Liver (tissue), 9 donors: ENCODE data around the gene CENPX. TPM values are rescaled to one million over a fixed set of nuclear protein-coding genes. Genes with fewer than 3 reads are reported as not detected.

ENCODE experiments used
- DNase-seq: peaks from one replicate; pipeline ENCODE4 v3.0.0-alpha.2; 2017; ENCODE audit warnings: low spot score
- H3K27ac ChIP-seq, 2 donors: one replicate each; pipeline ENCODE4 v1.7.0; 2013; ENCODE audit warnings: inconsistent platforms in 2 of 2, low read length in 2 of 2, control low read depth in 1 of 2, low read depth in 1 of 2, mild to moderate bottlenecking in 1 of 2
- H3K27me3 ChIP-seq, 4 donors: one replicate each; pipeline versions ENCODE4 v1.6.1 to v1.7.0; 2013; ENCODE audit warnings: low read length in 3 of 4, inconsistent platforms in 1 of 4, mild to moderate bottlenecking in 1 of 4, moderate library complexity in 1 of 4; ENCODE audit not compliant: control insufficient read depth in 4 of 4, insufficient read depth in 4 of 4
- H3K36me3 ChIP-seq, 4 donors: one replicate each; pipeline versions ENCODE4 v1.6.1 to v1.7.0; 2013; ENCODE audit warnings: low read length in 3 of 4, mild to moderate bottlenecking in 3 of 4, low read depth in 1 of 4, moderate library complexity in 1 of 4; ENCODE audit not compliant: control insufficient read depth in 4 of 4, insufficient read depth in 3 of 4
- H3K4me1 ChIP-seq, 4 donors: one replicate each; pipeline versions ENCODE4 v1.6.1 to v1.7.0; 2013; ENCODE audit warnings: low read length in 3 of 4, mild to moderate bottlenecking in 3 of 4, moderate library complexity in 1 of 4; ENCODE audit not compliant: control insufficient read depth in 4 of 4, insufficient read depth in 4 of 4
- H3K4me3 ChIP-seq, 3 donors: one replicate each; pipeline versions ENCODE4 v1.6.1 to v1.7.0; 2013; ENCODE audit warnings: low read length in 3 of 3, control low read depth in 1 of 3, low read depth in 1 of 3, mild to moderate bottlenecking in 1 of 3
- H3K9ac ChIP-seq, 2 donors: one replicate each; pipeline ENCODE4 v1.7.0; 2013; ENCODE audit warnings: low read length in 2 of 2, mild to moderate bottlenecking in 2 of 2, moderate library complexity in 2 of 2, control low read depth in 1 of 2, low read depth in 1 of 2
- H3K9me3 ChIP-seq, 4 donors: one replicate each; pipeline versions ENCODE4 v1.6.1 to v1.7.0; 2013; ENCODE audit warnings: low read length in 3 of 4; ENCODE audit not compliant: control insufficient read depth in 4 of 4
- EGR1 ChIP-seq, 2 donors: IDR thresholded peaks; 2 replicates each; pipeline ENCODE4 v1.6.1; 2016 to 2018; ENCODE audit warnings: antibody characterized with exemption in 2 of 2, low read depth in 2 of 2
- FOXA1 ChIP-seq: IDR thresholded peaks from 2 replicates; pipeline ENCODE4 v1.6.1; 2016; ENCODE audit warnings: antibody characterized with exemption
- FOXA2 ChIP-seq: IDR thresholded peaks from 2 replicates; pipeline ENCODE4 v1.6.1; 2016; ENCODE audit warnings: antibody characterized with exemption
- GABPA ChIP-seq, 2 donors: IDR thresholded peaks in 1 of 2; conservative IDR thresholded peaks in 1 of 2; 2 replicates each; pipeline ENCODE4 v1.6.1; 2016; ENCODE audit warnings: antibody characterized with exemption in 2 of 2, mild to moderate bottlenecking in 1 of 2, moderate library complexity in 1 of 2
- HNF4A ChIP-seq, 2 donors: conservative IDR thresholded peaks; 2 replicates each; pipeline ENCODE4 v1.6.1; 2016; ENCODE audit warnings: antibody characterized with exemption in 2 of 2, mild to moderate bottlenecking in 2 of 2
- HNF4G ChIP-seq: IDR thresholded peaks from 2 replicates; pipeline ENCODE4 v1.6.1; 2016; ENCODE audit warnings: antibody characterized with exemption
- JUND ChIP-seq, 2 donors: IDR thresholded peaks; 2 replicates each; pipeline ENCODE4 v1.6.1; 2016; ENCODE audit warnings: antibody characterized with exemption in 2 of 2
- NR2F2 ChIP-seq: IDR thresholded peaks from 2 replicates; pipeline ENCODE4 v1.6.1; 2016; ENCODE audit warnings: antibody characterized with exemption
- RAD21 ChIP-seq, 2 donors: IDR thresholded peaks; 2 replicates each; pipeline ENCODE4 v1.6.1; 2016; ENCODE audit warnings: antibody characterized with exemption in 2 of 2, mild to moderate bottlenecking in 2 of 2
- RXRA ChIP-seq, 2 donors: IDR thresholded peaks; 2 replicates each; pipeline ENCODE4 v1.6.1; 2017 to 2018; ENCODE audit warnings: antibody characterized with exemption in 2 of 2, mild to moderate bottlenecking in 1 of 2
- SP1 ChIP-seq: IDR thresholded peaks from 2 replicates; pipeline ENCODE4 v1.6.1; 2018; ENCODE audit warnings: antibody characterized with exemption, mild to moderate bottlenecking
- TAF1 ChIP-seq: conservative IDR thresholded peaks from 2 replicates; pipeline ENCODE4 v1.6.1; 2016; ENCODE audit warnings: antibody characterized with exemption, mild to moderate bottlenecking
- YY1 ChIP-seq: IDR thresholded peaks from 2 replicates; pipeline ENCODE4 v1.6.1; 2016; ENCODE audit warnings: antibody characterized with exemption, mild to moderate bottlenecking
- WGBS: extraction: QIAGEN DNeasy Blood & Tissue Kit; methylation state at CpG from one replicate; pipeline ENCODE4 v1.1.7; 2013; 5-methylcytosine and 5-hydroxymethylcytosine counted together
- polyA plus RNA-seq, 2 donors: library from polyadenylated mRNA; stranded (reverse) in 1 of 2; unstranded in 1 of 2; fragments of 200-250 nt in 1 of 2; fragments of >200 nt in 1 of 2; fragmentation: Nextera tagmentation in 1 of 2; extraction: Ambion mirVana in 1 of 2; gene quantifications; one replicate each; pipeline versions ENCODE4 v1.2.1 to v1.2.3, GENCODE V29; 2013 to 2015
- total RNA-seq, 2 donors: library from RNA; depleted of rRNA; stranded (reverse); fragments of >200 nt; gene quantifications; one replicate each; pipeline ENCODE4 v1.2.3, GENCODE V29; 2014
- TF ChIP-seq, protein P1 (sequence below): fragments of 150-350 bp; IDR thresholded peaks from 2 replicates; pipeline ENCODE4 v1.5.1; 2017; ENCODE audit warnings: improper control_type of control experiment, low read depth, low read length; ENCODE audit not compliant: missing input control
- TF ChIP-seq, protein P2 (sequence below): IDR thresholded peaks from 2 replicates; pipeline ENCODE4 v1.6.1; 2016; ENCODE audit warnings: antibody characterized with exemption, mild to moderate bottlenecking
- TF ChIP-seq, protein P3 (sequence below): IDR thresholded peaks from 2 replicates; pipeline ENCODE4 v1.6.1; 2016; ENCODE audit warnings: antibody characterized with exemption
- TF ChIP-seq, protein P4 (sequence below): IDR thresholded peaks from 2 replicates; pipeline ENCODE4 v1.6.1; 2016; ENCODE audit warnings: antibody characterized with exemption
- TF ChIP-seq, protein P5 (sequence below): IDR thresholded peaks from 2 replicates; pipeline ENCODE4 v1.6.1; 2016; ENCODE audit warnings: antibody characterized with exemption
- donor health status: healthy.
- donor health status: healthy.
- donor health status: healthy.
- donor health status: healthy.
- donor health status: healthy.

The CENPX gene
- total and polyA plus RNA-seq, 4 donors = 22.5 to 83.9 (median 44.9) TPM

DNA sequence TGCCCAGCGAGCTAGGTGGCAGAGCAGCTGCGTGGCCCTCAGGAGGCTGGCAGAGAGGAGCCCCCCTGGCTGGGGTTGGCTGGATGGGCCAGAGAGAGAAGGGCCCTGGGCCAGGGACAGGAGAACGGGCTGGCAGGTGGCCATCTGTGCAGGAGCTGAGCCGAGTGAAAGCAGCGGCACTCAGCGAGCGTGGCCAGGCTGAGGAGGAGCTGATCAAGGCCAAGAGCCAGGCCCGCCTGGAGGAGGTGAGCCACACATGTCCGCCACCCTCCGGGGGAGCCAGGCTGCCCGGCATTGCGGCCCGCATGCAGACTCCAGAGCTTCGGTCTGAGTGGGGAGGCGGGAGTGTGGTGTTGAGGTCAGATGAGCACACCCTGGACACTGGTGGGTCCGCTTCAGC lies 6.7 kb upstream of the CENPX start:
- no peaks in the 10 kb centered on the region for H3K27me3 ChIP-seq
- H3K4me1 ChIP-seq = peaks cover 12 to 58% (median 35%) of the 10 kb centered on the region in 4 donors
- no peak for TF ChIP-seq SP1
- TF ChIP-seq, protein P1, sequence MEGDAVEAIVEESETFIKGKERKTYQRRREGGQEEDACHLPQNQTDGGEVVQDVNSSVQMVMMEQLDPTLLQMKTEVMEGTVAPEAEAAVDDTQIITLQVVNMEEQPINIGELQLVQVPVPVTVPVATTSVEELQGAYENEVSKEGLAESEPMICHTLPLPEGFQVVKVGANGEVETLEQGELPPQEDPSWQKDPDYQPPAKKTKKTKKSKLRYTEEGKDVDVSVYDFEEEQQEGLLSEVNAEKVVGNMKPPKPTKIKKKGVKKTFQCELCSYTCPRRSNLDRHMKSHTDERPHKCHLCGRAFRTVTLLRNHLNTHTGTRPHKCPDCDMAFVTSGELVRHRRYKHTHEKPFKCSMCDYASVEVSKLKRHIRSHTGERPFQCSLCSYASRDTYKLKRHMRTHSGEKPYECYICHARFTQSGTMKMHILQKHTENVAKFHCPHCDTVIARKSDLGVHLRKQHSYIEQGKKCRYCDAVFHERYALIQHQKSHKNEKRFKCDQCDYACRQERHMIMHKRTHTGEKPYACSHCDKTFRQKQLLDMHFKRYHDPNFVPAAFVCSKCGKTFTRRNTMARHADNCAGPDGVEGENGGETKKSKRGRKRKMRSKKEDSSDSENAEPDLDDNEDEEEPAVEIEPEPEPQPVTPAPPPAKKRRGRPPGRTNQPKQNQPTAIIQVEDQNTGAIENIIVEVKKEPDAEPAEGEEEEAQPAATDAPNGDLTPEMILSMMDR = no peak
- no peaks in the 10 kb centered on the region for H3K36me3 ChIP-seq
- 69% methylated on average over 16 of the region's 16 CpGs for WGBS
- no peak overlapping the region for H3K27ac ChIP-seq
- H3K4me3 ChIP-seq = no peak overlapping the region
- DNase-seq = no peak
- no peaks in the 10 kb centered on the region for H3K9me3 ChIP-seq
- no peak overlapping the region for H3K9ac ChIP-seq

DNA sequence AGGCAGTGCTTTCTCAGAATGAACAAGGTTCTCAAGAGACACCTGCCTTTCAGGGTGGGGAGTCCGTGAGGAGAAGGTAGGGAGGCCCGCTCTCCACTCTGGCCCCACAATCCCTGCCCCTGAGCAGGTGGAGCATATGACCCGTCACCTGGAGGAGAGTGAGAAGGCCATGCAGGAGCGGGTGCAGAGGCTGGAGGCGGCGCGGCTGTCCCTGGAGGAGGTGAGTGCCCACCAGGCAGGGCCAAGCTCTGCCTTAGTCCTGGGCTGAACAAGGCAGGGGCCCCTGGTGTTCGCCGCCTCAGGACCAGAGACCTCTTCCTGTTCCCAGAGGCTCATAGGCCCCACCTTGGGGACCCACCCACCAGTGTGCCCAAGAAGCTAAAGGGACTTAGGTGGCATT lies 6.3 kb upstream of the CENPX start:
- no peak overlapping the region for H3K4me3 ChIP-seq
- DNase-seq = no peak
- H3K27ac ChIP-seq = no peak overlapping the region
- no peaks in the 10 kb centered on the region for H3K27me3 ChIP-seq
- no peaks in the 10 kb centered on the region for H3K9me3 ChIP-seq
- TF ChIP-seq, protein P2, sequence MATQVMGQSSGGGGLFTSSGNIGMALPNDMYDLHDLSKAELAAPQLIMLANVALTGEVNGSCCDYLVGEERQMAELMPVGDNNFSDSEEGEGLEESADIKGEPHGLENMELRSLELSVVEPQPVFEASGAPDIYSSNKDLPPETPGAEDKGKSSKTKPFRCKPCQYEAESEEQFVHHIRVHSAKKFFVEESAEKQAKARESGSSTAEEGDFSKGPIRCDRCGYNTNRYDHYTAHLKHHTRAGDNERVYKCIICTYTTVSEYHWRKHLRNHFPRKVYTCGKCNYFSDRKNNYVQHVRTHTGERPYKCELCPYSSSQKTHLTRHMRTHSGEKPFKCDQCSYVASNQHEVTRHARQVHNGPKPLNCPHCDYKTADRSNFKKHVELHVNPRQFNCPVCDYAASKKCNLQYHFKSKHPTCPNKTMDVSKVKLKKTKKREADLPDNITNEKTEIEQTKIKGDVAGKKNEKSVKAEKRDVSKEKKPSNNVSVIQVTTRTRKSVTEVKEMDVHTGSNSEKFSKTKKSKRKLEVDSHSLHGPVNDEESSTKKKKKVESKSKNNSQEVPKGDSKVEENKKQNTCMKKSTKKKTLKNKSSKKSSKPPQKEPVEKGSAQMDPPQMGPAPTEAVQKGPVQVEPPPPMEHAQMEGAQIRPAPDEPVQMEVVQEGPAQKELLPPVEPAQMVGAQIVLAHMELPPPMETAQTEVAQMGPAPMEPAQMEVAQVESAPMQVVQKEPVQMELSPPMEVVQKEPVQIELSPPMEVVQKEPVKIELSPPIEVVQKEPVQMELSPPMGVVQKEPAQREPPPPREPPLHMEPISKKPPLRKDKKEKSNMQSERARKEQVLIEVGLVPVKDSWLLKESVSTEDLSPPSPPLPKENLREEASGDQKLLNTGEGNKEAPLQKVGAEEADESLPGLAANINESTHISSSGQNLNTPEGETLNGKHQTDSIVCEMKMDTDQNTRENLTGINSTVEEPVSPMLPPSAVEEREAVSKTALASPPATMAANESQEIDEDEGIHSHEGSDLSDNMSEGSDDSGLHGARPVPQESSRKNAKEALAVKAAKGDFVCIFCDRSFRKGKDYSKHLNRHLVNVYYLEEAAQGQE = no peak
- no peak for TF ChIP-seq RXRA (IDR thresholded peaks at IDR 0.05)
- no peak for TF ChIP-seq NR2F2
- no peak for TF ChIP-seq YY1
- TF ChIP-seq, protein P3, sequence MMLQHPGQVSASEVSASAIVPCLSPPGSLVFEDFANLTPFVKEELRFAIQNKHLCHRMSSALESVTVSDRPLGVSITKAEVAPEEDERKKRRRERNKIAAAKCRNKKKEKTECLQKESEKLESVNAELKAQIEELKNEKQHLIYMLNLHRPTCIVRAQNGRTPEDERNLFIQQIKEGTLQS = no peak
- TF ChIP-seq, protein P1 = no peak
- no peak for TF ChIP-seq SP1
- TF ChIP-seq, protein P4, sequence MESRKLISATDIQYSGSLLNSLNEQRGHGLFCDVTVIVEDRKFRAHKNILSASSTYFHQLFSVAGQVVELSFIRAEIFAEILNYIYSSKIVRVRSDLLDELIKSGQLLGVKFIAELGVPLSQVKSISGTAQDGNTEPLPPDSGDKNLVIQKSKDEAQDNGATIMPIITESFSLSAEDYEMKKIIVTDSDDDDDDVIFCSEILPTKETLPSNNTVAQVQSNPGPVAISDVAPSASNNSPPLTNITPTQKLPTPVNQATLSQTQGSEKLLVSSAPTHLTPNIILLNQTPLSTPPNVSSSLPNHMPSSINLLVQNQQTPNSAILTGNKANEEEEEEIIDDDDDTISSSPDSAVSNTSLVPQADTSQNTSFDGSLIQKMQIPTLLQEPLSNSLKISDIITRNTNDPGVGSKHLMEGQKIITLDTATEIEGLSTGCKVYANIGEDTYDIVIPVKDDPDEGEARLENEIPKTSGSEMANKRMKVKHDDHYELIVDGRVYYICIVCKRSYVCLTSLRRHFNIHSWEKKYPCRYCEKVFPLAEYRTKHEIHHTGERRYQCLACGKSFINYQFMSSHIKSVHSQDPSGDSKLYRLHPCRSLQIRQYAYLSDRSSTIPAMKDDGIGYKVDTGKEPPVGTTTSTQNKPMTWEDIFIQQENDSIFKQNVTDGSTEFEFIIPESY = no peak
- TF ChIP-seq EGR1 (IDR thresholded peaks at IDR 0.05; ENCODE audit: low read depth in 2 of 2) = no peak
- no peak for TF ChIP-seq FOXA1
- TF ChIP-seq RAD21 (IDR thresholded peaks at IDR 0.05) = no peak
- no peak for TF ChIP-seq HNF4A (conservative IDR thresholded peaks at IDR 0.05)
- no peak for TF ChIP-seq FOXA2
- no peak for TF ChIP-seq TAF1
- no peak for TF ChIP-seq HNF4G
- TF ChIP-seq, protein P5, sequence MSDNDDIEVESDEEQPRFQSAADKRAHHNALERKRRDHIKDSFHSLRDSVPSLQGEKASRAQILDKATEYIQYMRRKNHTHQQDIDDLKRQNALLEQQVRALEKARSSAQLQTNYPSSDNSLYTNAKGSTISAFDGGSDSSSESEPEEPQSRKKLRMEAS = no peak
- no peak for TF ChIP-seq JUND (IDR thresholded peaks at IDR 0.05)
- no peak for TF ChIP-seq GABPA (IDR thresholded peaks at IDR 0.05 in 1 of 2, conservative IDR thresholded peaks at IDR 0.05 in 1 of 2)
- no peaks in the 10 kb centered on the region for H3K36me3 ChIP-seq
- no peak overlapping the region for H3K9ac ChIP-seq
- H3K4me1 ChIP-seq = peaks cover 16 to 63% (median 38%) of the 10 kb centered on the region in 4 donors
- 97% methylated on average over 9 of the region's 9 CpGs for WGBS
